GM23338 (cell line): ENCODE results near the gene STK36.

Experiments
- CREB1 ChIP-seq: fragments of 250-450 bp; sonication (Bioruptor Pico); IDR thresholded peaks from 2 replicates; pipeline ENCODE4 v1.5.0; 2020; ENCODE audit warnings: low read depth, mild to moderate bottlenecking, moderate library complexity
- EZH2 ChIP-seq: fragments of 200-600 bp; sonication (generic); IDR thresholded peaks from one replicate; pipeline ENCODE4 v1.8.0; 2017; ENCODE audit warnings: antibody characterized with exemption, mild to moderate bottlenecking, low read depth; ENCODE audit not compliant: unreplicated experiment
- EZH2phosphoT487 ChIP-seq: fragments of 200-600 bp; sonication (generic); IDR thresholded peaks from one replicate; pipeline ENCODE4 v1.8.1; 2018; ENCODE audit warnings: antibody characterized with exemption; ENCODE audit not compliant: unreplicated experiment
- POLR2AphosphoS5 ChIP-seq: IDR thresholded peaks from 2 replicates; pipeline ENCODE4 v1.6.1; 2016; ENCODE audit warnings: antibody characterized with exemption, low read depth
- ZNF114 ChIP-seq: fragments of 250-450 bp; sonication (Bioruptor Pico); IDR thresholded peaks from 2 replicates; pipeline ENCODE4 v1.5.0; 2020; ENCODE audit warnings: mild to moderate bottlenecking, moderate library complexity
- TF ChIP-seq, protein P1 (sequence below), 2 experiments: fragments of 200-600 bp in 1 of 2; sonication (generic) in 1 of 2; conservative IDR thresholded peaks; 2 replicates each; pipeline versions ENCODE4 v1.5.1 to v1.6.1; 2016 to 2017; ENCODE audit warnings: antibody characterized with exemption in 2 of 2, low read depth in 2 of 2, mild to moderate bottlenecking in 2 of 2, moderate library complexity in 1 of 2
- TF ChIP-seq, protein P2 (sequence below): IDR thresholded peaks from one replicate; pipeline ENCODE4 v1.6.1; 2018; ENCODE audit warnings: antibody characterized with exemption; ENCODE audit not compliant: unreplicated experiment

DNA sequence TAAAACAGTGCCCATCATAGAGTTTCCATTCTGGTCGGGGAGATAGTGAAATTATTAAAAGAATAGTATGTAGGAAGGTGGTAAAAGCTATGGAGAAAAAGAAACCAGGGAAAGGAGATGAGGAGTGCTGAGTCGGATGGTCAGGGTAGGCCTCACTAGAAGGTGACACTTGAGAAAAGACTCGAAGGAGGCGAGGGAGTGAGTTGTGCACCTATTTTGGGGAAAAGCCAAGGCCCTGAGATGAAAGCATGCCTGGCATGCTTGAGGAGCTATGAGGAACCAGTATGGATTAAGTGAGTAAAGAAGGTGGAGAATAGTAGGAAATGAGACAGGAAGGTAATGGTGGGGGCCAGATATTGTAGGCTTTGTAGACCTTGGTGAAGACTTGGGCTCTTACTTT is 31.5 kb downstream of the STK36 start:
- TF ChIP-seq, protein P1, sequence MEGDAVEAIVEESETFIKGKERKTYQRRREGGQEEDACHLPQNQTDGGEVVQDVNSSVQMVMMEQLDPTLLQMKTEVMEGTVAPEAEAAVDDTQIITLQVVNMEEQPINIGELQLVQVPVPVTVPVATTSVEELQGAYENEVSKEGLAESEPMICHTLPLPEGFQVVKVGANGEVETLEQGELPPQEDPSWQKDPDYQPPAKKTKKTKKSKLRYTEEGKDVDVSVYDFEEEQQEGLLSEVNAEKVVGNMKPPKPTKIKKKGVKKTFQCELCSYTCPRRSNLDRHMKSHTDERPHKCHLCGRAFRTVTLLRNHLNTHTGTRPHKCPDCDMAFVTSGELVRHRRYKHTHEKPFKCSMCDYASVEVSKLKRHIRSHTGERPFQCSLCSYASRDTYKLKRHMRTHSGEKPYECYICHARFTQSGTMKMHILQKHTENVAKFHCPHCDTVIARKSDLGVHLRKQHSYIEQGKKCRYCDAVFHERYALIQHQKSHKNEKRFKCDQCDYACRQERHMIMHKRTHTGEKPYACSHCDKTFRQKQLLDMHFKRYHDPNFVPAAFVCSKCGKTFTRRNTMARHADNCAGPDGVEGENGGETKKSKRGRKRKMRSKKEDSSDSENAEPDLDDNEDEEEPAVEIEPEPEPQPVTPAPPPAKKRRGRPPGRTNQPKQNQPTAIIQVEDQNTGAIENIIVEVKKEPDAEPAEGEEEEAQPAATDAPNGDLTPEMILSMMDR (conservative IDR thresholded peaks at IDR 0.05; ENCODE audit: low read depth in 2 of 2), result no peak
- TF ChIP-seq EZH2, result no peak
- no peak for TF ChIP-seq ZNF114 (CRISPR knock-in tag)
- TF ChIP-seq, protein P2, sequence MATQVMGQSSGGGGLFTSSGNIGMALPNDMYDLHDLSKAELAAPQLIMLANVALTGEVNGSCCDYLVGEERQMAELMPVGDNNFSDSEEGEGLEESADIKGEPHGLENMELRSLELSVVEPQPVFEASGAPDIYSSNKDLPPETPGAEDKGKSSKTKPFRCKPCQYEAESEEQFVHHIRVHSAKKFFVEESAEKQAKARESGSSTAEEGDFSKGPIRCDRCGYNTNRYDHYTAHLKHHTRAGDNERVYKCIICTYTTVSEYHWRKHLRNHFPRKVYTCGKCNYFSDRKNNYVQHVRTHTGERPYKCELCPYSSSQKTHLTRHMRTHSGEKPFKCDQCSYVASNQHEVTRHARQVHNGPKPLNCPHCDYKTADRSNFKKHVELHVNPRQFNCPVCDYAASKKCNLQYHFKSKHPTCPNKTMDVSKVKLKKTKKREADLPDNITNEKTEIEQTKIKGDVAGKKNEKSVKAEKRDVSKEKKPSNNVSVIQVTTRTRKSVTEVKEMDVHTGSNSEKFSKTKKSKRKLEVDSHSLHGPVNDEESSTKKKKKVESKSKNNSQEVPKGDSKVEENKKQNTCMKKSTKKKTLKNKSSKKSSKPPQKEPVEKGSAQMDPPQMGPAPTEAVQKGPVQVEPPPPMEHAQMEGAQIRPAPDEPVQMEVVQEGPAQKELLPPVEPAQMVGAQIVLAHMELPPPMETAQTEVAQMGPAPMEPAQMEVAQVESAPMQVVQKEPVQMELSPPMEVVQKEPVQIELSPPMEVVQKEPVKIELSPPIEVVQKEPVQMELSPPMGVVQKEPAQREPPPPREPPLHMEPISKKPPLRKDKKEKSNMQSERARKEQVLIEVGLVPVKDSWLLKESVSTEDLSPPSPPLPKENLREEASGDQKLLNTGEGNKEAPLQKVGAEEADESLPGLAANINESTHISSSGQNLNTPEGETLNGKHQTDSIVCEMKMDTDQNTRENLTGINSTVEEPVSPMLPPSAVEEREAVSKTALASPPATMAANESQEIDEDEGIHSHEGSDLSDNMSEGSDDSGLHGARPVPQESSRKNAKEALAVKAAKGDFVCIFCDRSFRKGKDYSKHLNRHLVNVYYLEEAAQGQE, result no peak
- no peak for TF ChIP-seq POLR2AphosphoS5
- no peak for TF ChIP-seq EZH2phosphoT487
- no peak for TF ChIP-seq CREB1 (CRISPR knock-in tag)
